Keratinocyte (primary cell): ENCODE data around the gene ALPI.

ENCODE experiments used
- CTCF ChIP-seq, 3 experiments: IDR thresholded peaks in 1 of 3; conservative IDR thresholded peaks in 1 of 3; optimal IDR thresholded peaks in 1 of 3; 2 replicates in 2 of 3; 3 replicates in 1 of 3; pipeline versions ENCODE3 to v1.5.1; 2011; ENCODE audit warnings: low read length in 3 of 3, mild to moderate bottlenecking in 3 of 3, moderate library complexity in 2 of 3, control low read depth in 1 of 3, inconsistent platforms in 1 of 3; ENCODE audit not compliant: insufficient read depth in 2 of 3; ENCODE audit errors: extremely low read depth in 1 of 3
- EZH2 ChIP-seq: IDR thresholded peaks from one replicate; pipeline ENCODE4 v1.6.1; 2012; ENCODE audit warnings: inconsistent platforms, mild to moderate bottlenecking, low read length, moderate library complexity

- TF ChIP-seq CTCF (optimal IDR thresholded peaks at IDR 0.05 in 1 of 3, IDR thresholded peaks at IDR 0.05 in 1 of 3, conservative IDR thresholded peaks at IDR 0.05 in 1 of 3; ENCODE audit: extremely low read depth in 1 of 3, insufficient read depth in 2 of 3, low read length in 3 of 3): no peak
- no peak for TF ChIP-seq EZH2
Observed at GRCh38 chr2:232416521-232417470, 39.2 kb upstream of the ALPI start.
